T-cell (primary cell): Measurements from ENCODE around the gene TBC1D3B. TPM values are rescaled to one million over a fixed set of nuclear protein-coding genes. Genes with fewer than 3 reads are reported as not detected.
A peak's percentile ranks its signal among the peaks of the same experiment; 100 is the strongest.
"Not testable (repeated sequence)": the region's sequence is repeated elsewhere in the genome, so short reads cannot be mapped to it uniquely, and the experiment has no call there.

ENCODE experiments used
- ATAC-seq, 4 experiments: fragments of 200-7000 bp in 3 of 4; fragments of 150-1000 bp in 1 of 4; cut with Tn5 transposase; replicated peaks in 1 of 4; 1 replicate in 3 of 4; 2 replicates in 1 of 4; pipeline ENCODE4 v1.10.0; 2021; ENCODE audit warnings: moderate library complexity in 3 of 4, mild to moderate bottlenecking in 2 of 4, moderate number of reproducible peaks in 1 of 4
- CTCF ChIA-PET, 2 donors: fragments of 300-600 bp; sonication (Branson Sonifier 250); formaldehyde crosslinking; loops; one replicate each; lab custom pipeline; 2022; ENCODE audit warnings: antibody characterized with exemption in 2 of 2; lab: Charles Lee
- POLR2A ChIA-PET, 2 donors: fragments of 300-600 bp; sonication (Branson Sonifier 250); formaldehyde crosslinking; loops; one replicate each; lab custom pipeline; 2022; ENCODE audit warnings: antibody characterized with exemption in 2 of 2; lab: Charles Lee
- DNase-seq, 35 experiments: peaks; one replicate each; pipeline versions ENCODE4 v3.0.0 to v3.0.0-alpha.2; 2013 to 2023
- H3K27ac ChIP-seq: one replicate; pipeline ENCODE4 v1.5.1; 2013; ENCODE audit warnings: low read length
- H3K27me3 ChIP-seq, 2 experiments: replicated peaks in 1 of 2; 1 replicate in 1 of 2; 2 replicates in 1 of 2; pipeline versions ENCODE4 v1.6.1 to v1.7.0; 2013; ENCODE audit warnings: low read length in 1 of 2, mixed read lengths in 1 of 2; ENCODE audit not compliant: control insufficient read depth in 2 of 2, insufficient read depth in 2 of 2; ENCODE audit errors: extremely low read depth in 1 of 2
- H3K36me3 ChIP-seq, 2 donors: 1 replicate in 1 of 2; 2 replicates in 1 of 2; pipeline versions ENCODE4 v1.6.1 to v1.7.0; 2013; ENCODE audit warnings: low read length in 1 of 2; ENCODE audit not compliant: control insufficient read depth in 2 of 2, insufficient read depth in 1 of 2; ENCODE audit errors: extremely low read depth in 1 of 2
- H3K4me1 ChIP-seq, 2 experiments: 1 replicate in 1 of 2; 2 replicates in 1 of 2; pipeline versions ENCODE4 v1.6.1 to v1.7.0; 2013; ENCODE audit warnings: low read length in 2 of 2, mixed read lengths in 1 of 2; ENCODE audit not compliant: insufficient read depth in 2 of 2, control insufficient read depth in 1 of 2; ENCODE audit errors: extremely low read depth in 1 of 2
- H3K4me3 ChIP-seq, 2 donors: 1 replicate in 1 of 2; 2 replicates in 1 of 2; pipeline versions ENCODE4 v1.5.1 to v1.7.0; 2013; ENCODE audit warnings: mild to moderate bottlenecking in 2 of 2, low read length in 1 of 2, moderate library complexity in 1 of 2; ENCODE audit not compliant: control insufficient read depth in 1 of 2; ENCODE audit errors: extremely low read depth in 1 of 2
- H3K9me3 ChIP-seq: 2 replicates; pipeline ENCODE4 v1.7.0; 2013
- H3K27ac Mint-ChIP-seq, 2 donors: one replicate each; pipeline ENCODE4 v1.8.0; 2020 to 2021; ENCODE audit warnings: mild to moderate bottlenecking in 2 of 2, mixed read lengths in 2 of 2
- H3K27me3 Mint-ChIP-seq, 2 donors: one replicate each; pipeline ENCODE4 v1.8.0; 2021 to 2022; ENCODE audit warnings: mixed read lengths in 2 of 2
- H3K36me3 Mint-ChIP-seq: one replicate; pipeline ENCODE4 v1.8.0; 2021; ENCODE audit warnings: mixed read lengths
- H3K4me1 Mint-ChIP-seq, 3 donors: one replicate each; pipeline ENCODE4 v1.8.0; 2020 to 2022; ENCODE audit warnings: mixed read lengths in 3 of 3, mild to moderate bottlenecking in 1 of 3
- H3K4me3 Mint-ChIP-seq, 3 donors: one replicate each; pipeline ENCODE4 v1.8.0; 2020 to 2022; ENCODE audit warnings: mild to moderate bottlenecking in 3 of 3, mixed read lengths in 3 of 3, moderate library complexity in 3 of 3
- H3K9me3 Mint-ChIP-seq, 3 donors: one replicate each; pipeline ENCODE4 v1.8.0; 2020 to 2022; ENCODE audit warnings: mixed read lengths in 3 of 3
- WGBS: methylation state at CpG from one replicate; pipeline ENCODE4 v1.1.5; 2013; ENCODE audit warnings: missing lambda C conversion rate; ENCODE audit not compliant: insufficient coverage; 5-methylcytosine and 5-hydroxymethylcytosine counted together
- total RNA-seq, 35 experiments: library from RNA in 6 of 35; stranded (reverse) in 6 of 35; fragments of 120-200 nt in 1 of 35; gene quantifications; one replicate each; pipeline versions ENCODE4 v1.2.1 to v1.2.4 and lab custom pipeline; 2013 to 2026

Gene TBC1D3B
- total RNA-seq, 5 donors from 2014 or later (not counting 1 experiment from before 2014, with no cell fraction given) = 6.1 to 13.7 (median 12.2) TPM

DNA sequence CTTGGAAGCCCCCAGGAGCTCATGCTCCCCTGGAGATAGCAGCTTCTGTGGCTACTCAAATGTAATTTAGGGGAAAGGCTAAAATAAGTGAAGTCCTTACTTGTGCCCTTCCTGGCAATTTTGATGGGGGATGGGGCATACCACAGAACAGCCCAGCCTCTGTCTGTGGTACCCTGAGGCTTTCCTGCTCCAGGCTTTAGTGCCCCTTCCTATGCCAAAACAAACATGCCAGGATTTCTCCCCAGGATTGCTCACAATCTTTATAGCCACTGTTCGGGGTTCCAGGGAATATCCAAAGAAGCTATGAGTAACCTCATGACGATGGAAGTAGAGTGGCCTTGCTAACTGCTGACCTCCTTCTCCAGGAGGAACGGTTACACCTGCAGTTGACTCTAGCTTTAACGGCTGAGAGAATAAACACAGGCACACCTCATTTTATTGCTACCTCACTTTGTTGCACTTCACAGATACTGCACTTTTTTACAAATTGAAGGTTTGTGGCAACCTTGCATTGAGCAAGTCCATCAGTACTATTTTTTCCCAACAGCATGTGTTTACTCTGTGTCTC is 47.9 kb downstream of the TBC1D3B start:
- Mint-ChIP-seq H3K27me3 (peaks cover 12 to 33% of the 10 kb centered on the region in 2 donors), H3K27ac (no peak overlapping the region)
- POLR2A ChIA-PET = no interaction called here

DNA sequence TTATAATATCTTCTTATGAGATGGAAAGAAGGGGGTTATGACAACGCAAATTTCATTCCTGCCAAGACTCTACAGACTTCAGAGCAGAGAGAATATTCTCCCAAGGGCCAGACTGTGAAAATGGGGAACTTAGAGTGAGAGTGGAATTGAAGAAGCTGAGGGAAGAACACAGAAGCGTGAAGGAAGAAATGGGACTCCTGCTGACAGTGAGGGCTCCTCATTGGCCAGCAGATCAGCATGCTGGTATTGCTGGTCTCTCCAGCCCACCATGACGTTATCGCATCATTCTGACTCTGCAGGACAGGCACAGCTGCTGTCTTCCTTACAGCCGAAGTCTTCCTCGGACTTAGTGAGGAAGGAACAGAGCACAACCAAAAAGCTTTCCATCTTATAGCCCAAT is 48.5 kb downstream of the TBC1D3B start:
- Mint-ChIP-seq H3K27me3 (peaks cover 12 to 27% of the 10 kb centered on the region in 2 donors), H3K36me3 (peaks cover 3% of the 10 kb centered on the region), H3K27ac (no peak overlapping the region), H3K4me3 (no peak overlapping the region), H3K9me3 (peaks cover 0 to 10% (median 8%) of the 10 kb centered on the region in 3 donors), H3K4me1 (peaks cover 0 to 14% (median 2%) of the 10 kb centered on the region in 3 donors)
- peaks cover 0 to 16% of the 10 kb centered on the region in 2 experiments for H3K4me1 ChIP-seq
- H3K9me3 ChIP-seq = no peaks in the 10 kb centered on the region
- ATAC-seq = no peak
- DNase-seq = no peak
- POLR2A ChIA-PET = no interaction called here
- H3K27me3 ChIP-seq = no peaks in the 10 kb centered on the region
- 94% methylated on average over 4 of the region's 6 CpGs for WGBS
- no peak overlapping the region for H3K27ac ChIP-seq
- H3K4me3 ChIP-seq = no peak overlapping the region
- H3K36me3 ChIP-seq = no peaks in the 10 kb centered on the region
- CTCF ChIA-PET = interaction anchor here in 1 of 2 donors (0.7 kb wide), 1 partner anchor 11 kb away, joined by 3 read pairs; no protein-coding TSS in a partner anchor

More for the DNA sequence above, 47.9 kb downstream of the TBC1D3B start:
- peaks cover 3% of the 10 kb centered on the region for H3K36me3 Mint-ChIP-seq
- DNase-seq = no peak
- H3K9me3 Mint-ChIP-seq = peaks cover 0 to 10% (median 8%) of the 10 kb centered on the region in 3 donors
- no peaks in the 10 kb centered on the region for H3K9me3 ChIP-seq
- H3K27ac ChIP-seq = no peak overlapping the region
- peaks cover 0 to 14% (median 2%) of the 10 kb centered on the region in 3 donors for H3K4me1 Mint-ChIP-seq
- no peak overlapping the region for H3K4me3 ChIP-seq
- H3K36me3 ChIP-seq = no peaks in the 10 kb centered on the region
- CTCF ChIA-PET = interaction anchor here in 1 of 2 donors (0.7 kb wide), 1 partner anchor 12 kb away, joined by 3 read pairs; no protein-coding TSS in a partner anchor
- WGBS = 94% methylated on average over 4 of the region's 4 CpGs
- H3K4me3 Mint-ChIP-seq = no peak overlapping the region
- H3K27me3 ChIP-seq = no peaks in the 10 kb centered on the region
- H3K4me1 ChIP-seq = peaks cover 0 to 16% of the 10 kb centered on the region in 2 experiments
- ATAC-seq = no peak

DNA sequence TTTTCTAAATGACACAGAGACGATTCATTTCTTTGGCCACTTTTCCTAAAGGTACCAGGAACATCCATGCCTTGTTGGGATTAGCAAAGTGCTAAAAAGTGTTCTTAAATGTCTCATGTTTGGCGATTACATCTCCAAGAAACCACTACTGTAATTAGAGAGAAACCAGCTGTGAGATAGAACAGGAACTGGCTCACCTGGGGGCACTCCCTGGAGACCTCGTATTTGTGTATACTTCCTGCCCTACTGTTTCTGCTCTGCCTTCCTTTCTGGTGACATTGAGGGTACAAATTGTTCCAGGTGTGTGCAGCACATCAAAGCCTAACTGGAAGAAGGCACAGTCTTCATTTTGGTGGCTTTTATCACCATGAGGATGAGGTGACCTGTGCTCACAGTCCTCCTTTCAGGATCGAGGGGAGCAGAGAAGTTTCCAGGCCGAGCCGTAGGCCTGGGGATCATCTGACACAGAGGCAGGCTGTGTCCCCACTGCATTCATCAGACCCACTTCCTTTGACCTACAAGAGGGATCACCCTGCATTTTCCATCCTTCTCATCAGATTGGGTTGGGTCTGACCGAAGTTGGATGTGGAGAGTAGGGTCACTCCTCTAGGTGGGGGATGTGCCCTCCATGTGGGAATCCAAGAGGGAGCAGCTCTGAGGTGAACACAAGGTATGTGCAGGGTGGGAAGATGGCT is 49.1 kb downstream of the TBC1D3B start:
- peak overlapping the region; percentile 13 for H3K27ac ChIP-seq
- ChIA-PET CTCF (interaction anchor here in 1 of 2 donors (0.7 kb wide), 1 partner anchor 11 kb away, joined by 3 read pairs; no protein-coding TSS in a partner anchor), POLR2A (interaction anchor here in 1 of 2 donors (0.6 kb wide), 1 partner anchor 53 kb away, joined by 3 read pairs; no protein-coding TSS in a partner anchor)
- WGBS = 67% methylated on average over 1 of the region's 7 CpGs
- Mint-ChIP-seq H3K4me1 (peaks cover 0 to 14% (median 2%) of the 10 kb centered on the region in 3 donors), H3K36me3 (peaks cover 3% of the 10 kb centered on the region), H3K4me3 (no peak overlapping the region), H3K9me3 (peaks cover 0 to 10% (median 8%) of the 10 kb centered on the region in 3 donors), H3K27ac (no peak overlapping the region), H3K27me3 (peaks cover 12 to 25% of the 10 kb centered on the region in 2 donors)
- no peaks in the 10 kb centered on the region for H3K27me3 ChIP-seq
- ATAC-seq (no peak), DNase-seq (no peak)
- peaks cover 0 to 16% of the 10 kb centered on the region in 2 experiments for H3K4me1 ChIP-seq
- H3K36me3 ChIP-seq = no peaks in the 10 kb centered on the region
- no peak overlapping the region for H3K4me3 ChIP-seq
- H3K9me3 ChIP-seq = no peaks in the 10 kb centered on the region

GRCh38 chr17:36124879-36125824 is 51.3 kb downstream of the TBC1D3B start:
- Mint-ChIP-seq H3K27me3 (peaks cover 11 to 28% of the 10 kb centered on the region in 2 donors), H3K27ac (no peak overlapping the region), H3K9me3 (peaks cover 0 to 10% (median 8%) of the 10 kb centered on the region in 3 donors), H3K4me3 (no peak overlapping the region), H3K4me1 (peaks cover 0 to 14% (median 2%) of the 10 kb centered on the region in 3 donors), H3K36me3 (peaks cover 3% of the 10 kb centered on the region)
- H3K27ac ChIP-seq = no peak overlapping the region
- H3K4me3 ChIP-seq = no peak overlapping the region
- ATAC-seq (no peak), DNase-seq (no peak)
- 87% methylated on average over 8 of the region's 9 CpGs for WGBS
- H3K27me3 ChIP-seq = no peaks in the 10 kb centered on the region
- CTCF ChIA-PET = no interaction called here
- peaks cover 0 to 16% of the 10 kb centered on the region in 2 experiments for H3K4me1 ChIP-seq
- H3K36me3 ChIP-seq = no peaks in the 10 kb centered on the region
- no peaks in the 10 kb centered on the region for H3K9me3 ChIP-seq
- POLR2A ChIA-PET = no interaction called here

- Histone ChIP-seq H3K36me3 (no peaks in the 10 kb centered on the region), H3K4me3 (no peak overlapping the region), H3K27ac (no peak overlapping the region), H3K4me1 (peaks cover 0 to 22% of the 10 kb centered on the region in 2 experiments), H3K27me3 (no peaks in the 10 kb centered on the region), H3K9me3 (no peaks in the 10 kb centered on the region)
- 100% methylated on average over 1 of the region's 2 CpGs for whole genome bisulfite sequencing
- H3K4me3 Mint-ChIP-seq = no peak overlapping the region
- ChIA-PET CTCF (no interaction called here), POLR2A (no interaction called here)
- peaks cover 0 to 15% (median 2%) of the 10 kb centered on the region in 3 donors for H3K4me1 Mint-ChIP-seq
- peaks cover 0 to 10% (median 8%) of the 10 kb centered on the region in 3 donors for H3K9me3 Mint-ChIP-seq
- H3K36me3 Mint-ChIP-seq = peaks cover 3% of the 10 kb centered on the region
- H3K27me3 Mint-ChIP-seq = peaks cover 15 to 16% of the 10 kb centered on the region in 2 donors
- no peak overlapping the region for H3K27ac Mint-ChIP-seq
- no peak for DNase-seq
- ATAC-seq = no peak
Observed at GRCh38 chr17:36123431-36123830, 53.0 kb downstream of the TBC1D3B start.

DNA sequence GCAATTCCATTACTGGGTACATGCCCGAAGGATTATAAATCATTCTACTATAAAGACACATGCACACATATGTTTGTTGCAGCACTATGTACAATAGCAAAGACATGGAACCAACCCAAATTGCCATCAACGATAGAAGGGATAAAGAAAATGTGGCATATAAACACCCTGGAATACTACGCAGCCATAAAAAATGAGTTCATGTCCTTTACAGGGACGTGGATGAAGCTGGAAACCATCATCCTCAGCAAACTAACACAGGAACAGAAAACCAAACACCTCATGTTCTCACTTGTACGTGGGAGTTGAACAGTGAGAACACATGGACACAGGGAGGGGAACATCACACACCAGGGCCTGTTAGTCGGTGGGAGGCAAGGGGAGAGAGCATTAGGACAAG is 55.3 kb downstream of the TBC1D3B start:
- DNase-seq, H3K36me3 Mint-ChIP-seq: not testable (repeated sequence)

More for the DNA sequence above, 55.3 kb downstream of the TBC1D3B start:
- H3K27me3 Mint-ChIP-seq, H3K4me3 Mint-ChIP-seq, H3K9me3 ChIP-seq, ATAC-seq, H3K9me3 Mint-ChIP-seq, H3K27me3 ChIP-seq, H3K27ac Mint-ChIP-seq, H3K4me3 ChIP-seq, H3K4me1 Mint-ChIP-seq, CTCF ChIA-PET, POLR2A ChIA-PET, H3K36me3 ChIP-seq, H3K27ac ChIP-seq: not testable (repeated sequence)
- no CpG with 5 or more reads among the region's 6 CpGs for WGBS
- H3K4me1 ChIP-seq = peaks cover 0 to 10% of the 10 kb centered on the region in 2 experiments
